SK-N-SH (cell line): ENCODE data around the gene SLC8B1. TPM values are rescaled to one million over a fixed set of nuclear protein-coding genes. Genes with fewer than 3 reads are reported as not detected.

Experiments used
- CTCF ChIA-PET: fragments of 300-600, 350-600 bp; formaldehyde crosslinking; extraction: SDS; loops from one replicate; lab custom pipeline; 2021; lab: Yijun Ruan, JAX
- POLR2A ChIA-PET: fragments of 350-600 bp; sonication (Branson Sonifier 250); formaldehyde crosslinking; extraction: SDS; loops from one replicate; lab custom pipeline; 2020; ENCODE audit warnings: antibody characterized with exemption, inconsistent platforms; lab: Yijun Ruan, JAX
- DNase-seq: peaks from one replicate; pipeline ENCODE4 v3.0.0; 2012
- H2AFZ ChIP-seq: fragments of 200-600 bp; sonication (generic); 2 replicates; pipeline ENCODE4 v1.8.1; 2016; ENCODE audit warnings: antibody characterized with exemption, mild to moderate bottlenecking, low read depth
- H3F3A ChIP-seq: fragments of 200-600 bp; sonication (generic); replicated peaks from 2 replicates; pipeline ENCODE3; 2016; ENCODE audit warnings: antibody characterized with exemption, mild to moderate bottlenecking; ENCODE audit not compliant: insufficient read depth
- H3K27ac ChIP-seq, 2 experiments: fragments of 200-500 bp in 1 of 2; fragments of 200-600 bp in 1 of 2; sonication (Bioruptor generic) in 1 of 2; sonication (generic), shearing (Covaris generic) in 1 of 2; 2 replicates each; pipeline versions ENCODE4 v1.5.1 to v1.6.1; 2014 to 2016; ENCODE audit warnings: low read depth in 2 of 2, inconsistent platforms in 1 of 2, low read length in 1 of 2, mild to moderate bottlenecking in 1 of 2, mixed read lengths in 1 of 2
- H3K27me3 ChIP-seq: fragments of 200-600 bp; sonication (generic), shearing (Covaris generic); 2 replicates; pipeline ENCODE4 v1.6.1; 2016; ENCODE audit warnings: mixed run types; ENCODE audit not compliant: insufficient read depth
- H3K36me3 ChIP-seq, 2 experiments: fragments of 200-500 bp in 1 of 2; fragments of 200-600 bp in 1 of 2; sonication (Bioruptor generic) in 1 of 2; sonication (generic) in 1 of 2; replicated peaks in 1 of 2; 2 replicates each; pipeline versions ENCODE3 to v1.5.1; 2014 to 2016; ENCODE audit warnings: low read length in 1 of 2, mild to moderate bottlenecking in 1 of 2; ENCODE audit not compliant: insufficient read depth in 2 of 2, control insufficient read depth in 1 of 2
- H3K4me1 ChIP-seq, 2 experiments: fragments of 200-500 bp in 1 of 2; fragments of 200-600 bp in 1 of 2; sonication (Bioruptor generic) in 1 of 2; sonication (generic), shearing (Covaris generic) in 1 of 2; 2 replicates each; pipeline versions ENCODE4 v1.5.1 to v1.6.1; 2014 to 2016; ENCODE audit warnings: low read depth in 1 of 2, low read length in 1 of 2, mixed run types in 1 of 2; ENCODE audit not compliant: insufficient read depth in 2 of 2, control insufficient read depth in 1 of 2
- H3K4me2 ChIP-seq: fragments of 200-600 bp; sonication (generic), shearing (Covaris generic); 2 replicates; pipeline ENCODE4 v1.6.1; 2017; ENCODE audit warnings: mixed run types
- H3K4me3 ChIP-seq, 2 experiments: fragments of 200-500 bp in 1 of 2; fragments of 200-600 bp in 1 of 2; sonication (Bioruptor generic) in 1 of 2; sonication (generic), shearing (Covaris generic) in 1 of 2; 2 replicates each; pipeline versions ENCODE4 v1.5.1 to v1.8.1; 2014 to 2016; ENCODE audit warnings: low read depth in 2 of 2, inconsistent platforms in 1 of 2, low read length in 1 of 2, mild to moderate bottlenecking in 1 of 2, mixed read lengths in 1 of 2, moderate library complexity in 1 of 2
- H3K79me2 ChIP-seq: fragments of 200-600 bp; sonication (generic); 2 replicates; pipeline ENCODE4 v1.8.1; 2017; ENCODE audit warnings: mild to moderate bottlenecking; ENCODE audit not compliant: insufficient read depth
- H3K9ac ChIP-seq: fragments of 200-600 bp; sonication (generic); 2 replicates; pipeline ENCODE4 v1.6.1; 2017; ENCODE audit warnings: mixed run types
- H3K9me2 ChIP-seq: fragments of 200-600 bp; sonication (generic); 2 replicates; pipeline ENCODE4 v1.6.1; 2017; ENCODE audit warnings: mixed run types
- H3K9me3 ChIP-seq: fragments of 200-600 bp; sonication (generic); 2 replicates; pipeline ENCODE4 v1.6.1; 2017; ENCODE audit warnings: mixed run types, mild to moderate bottlenecking, moderate library complexity
- H4K20me1 ChIP-seq: fragments of 200-600 bp; sonication (generic); 2 replicates; pipeline ENCODE4 v1.6.1; 2017; ENCODE audit warnings: mild to moderate bottlenecking, mixed run types; ENCODE audit not compliant: insufficient read depth
- CHD2 ChIP-seq: fragments of 150-350 bp; IDR thresholded peaks from 2 replicates; pipeline ENCODE4 v1.6.1; 2018; ENCODE audit warnings: low read length; ENCODE audit not compliant: partially characterized antibody
- EP300 ChIP-seq, 2 experiments: IDR thresholded peaks; 2 replicates each; pipeline versions ENCODE4 v1.4.0 to v1.6.1; 2012; ENCODE audit warnings: borderline replicate concordance in 1 of 2, low read depth in 1 of 2, low read length in 1 of 2
- EZH2phosphoT487 ChIP-seq: fragments of 200-600 bp; sonication (generic); IDR thresholded peaks from 2 replicates; pipeline ENCODE4 v1.6.1; 2017; ENCODE audit warnings: low read depth, mixed run types, mild to moderate bottlenecking, antibody characterized with exemption, moderate library complexity, borderline replicate concordance
- FOXJ3 ChIP-seq: sonication (generic); formaldehyde crosslinking; IDR thresholded peaks from 2 replicates; pipeline ENCODE4 v1.5.1; 2020; ENCODE audit warnings: mild to moderate bottlenecking, missing genetic modification reagents
- FOXM1 ChIP-seq: IDR thresholded peaks from 2 replicates; pipeline ENCODE4 v1.4.0; 2012; ENCODE audit warnings: low read depth, mild to moderate bottlenecking
- GABPA ChIP-seq: IDR thresholded peaks from 2 replicates; pipeline ENCODE4 v1.4.0; 2012; ENCODE audit warnings: low read depth, mild to moderate bottlenecking
- GATA2 ChIP-seq: sonication (generic); formaldehyde crosslinking; IDR thresholded peaks from 2 replicates; pipeline ENCODE4 v1.5.0; 2020; ENCODE audit warnings: mild to moderate bottlenecking, missing genetic modification reagents
- JUND ChIP-seq: IDR thresholded peaks from 2 replicates; pipeline ENCODE4 v1.4.0; 2012
- MEF2A ChIP-seq: IDR thresholded peaks from 2 replicates; pipeline ENCODE4 v1.4.0; 2012; ENCODE audit warnings: low read depth, borderline replicate concordance
- NFIC ChIP-seq: IDR thresholded peaks from 2 replicates; pipeline ENCODE4 v1.4.0; 2012; ENCODE audit warnings: borderline replicate concordance
- NRF1 ChIP-seq: IDR thresholded peaks from 2 replicates; pipeline ENCODE4 v1.6.1; 2012; ENCODE audit warnings: low read depth, mild to moderate bottlenecking, low read length
- PBX3 ChIP-seq: IDR thresholded peaks from 2 replicates; pipeline ENCODE4; 2012
- POLR2AphosphoS5 ChIP-seq: IDR thresholded peaks from 2 replicates; pipeline ENCODE4 v1.6.1; 2012; ENCODE audit warnings: low read depth, low read length
- RCOR1 ChIP-seq: fragments of 150-350 bp; IDR thresholded peaks from 2 replicates; pipeline ENCODE4 v1.6.1; 2017; ENCODE audit warnings: antibody characterized with exemption, low read length
- RFX5 ChIP-seq: IDR thresholded peaks from 2 replicates; pipeline ENCODE4 v1.6.1; 2012; ENCODE audit warnings: mild to moderate bottlenecking, improper control_type of control experiment, low read length
- RXRA ChIP-seq: IDR thresholded peaks from 2 replicates; pipeline ENCODE4 v1.4.0; 2012; ENCODE audit warnings: low read depth, mild to moderate bottlenecking, borderline replicate concordance
- SMC3 ChIP-seq: IDR thresholded peaks from 2 replicates; pipeline ENCODE4 v1.6.1; 2012; ENCODE audit warnings: low read depth, low read length, improper control_type of control experiment
- TAF1 ChIP-seq: IDR thresholded peaks from 2 replicates; pipeline ENCODE4 v1.6.1; 2012; ENCODE audit warnings: low read depth, mild to moderate bottlenecking, low read length, moderate library complexity, borderline replicate concordance
- TCF12 ChIP-seq: IDR thresholded peaks from 2 replicates; pipeline ENCODE4 v1.4.0; 2012
- WGBS: methylation state at CpG from one replicate; pipeline ENCODE4 v1.1.6; 2017; ENCODE audit warnings: low lambda C conversion rate; 5-methylcytosine and 5-hydroxymethylcytosine counted together
- polyA plus RNA-seq, 3 experiments: library from polyadenylated mRNA; depleted of rRNA; stranded (reverse); fragments of >200 nt; gene quantifications; 2 replicates each; pipeline ENCODE4 v1.2.3, GENCODE V29; 2012
- TF ChIP-seq, protein P1 (sequence below): fragments of 150-350 bp; IDR thresholded peaks from 2 replicates; pipeline ENCODE4 v1.6.1; 2017; ENCODE audit warnings: antibody characterized with exemption, low read length, low read depth, borderline replicate concordance
- TF ChIP-seq, protein P2 (sequence below): fragments of 200-600 bp; sonication (generic); IDR thresholded peaks from 2 replicates; pipeline ENCODE4 v1.6.1; 2017; ENCODE audit warnings: antibody characterized with exemption, mild to moderate bottlenecking, moderate library complexity

The SLC8B1 gene
- polyA plus RNA-seq, 1 of the 3 experiments (the other 2 are of a cell fraction) = 12.0 TPM

- POLR2A ChIA-PET = no interaction called here
- H4K20me1 ChIP-seq = no peaks in the 10 kb centered on the region
- TF ChIP-seq JUND (no peak), MEF2A (no peak), CHD2 (no peak), EP300 (IDR thresholded peaks at IDR 0.05; ENCODE audit: borderline replicate concordance in 1 of 2, low read depth in 1 of 2, low read length in 1 of 2) (no peak), NFIC (no peak), FOXM1 (no peak), GABPA (no peak), TCF12 (no peak), POLR2AphosphoS5 (no peak), SMC3 (no peak), FOXJ3 (no peak), GATA2 (no peak)
- TF ChIP-seq, protein P1, sequence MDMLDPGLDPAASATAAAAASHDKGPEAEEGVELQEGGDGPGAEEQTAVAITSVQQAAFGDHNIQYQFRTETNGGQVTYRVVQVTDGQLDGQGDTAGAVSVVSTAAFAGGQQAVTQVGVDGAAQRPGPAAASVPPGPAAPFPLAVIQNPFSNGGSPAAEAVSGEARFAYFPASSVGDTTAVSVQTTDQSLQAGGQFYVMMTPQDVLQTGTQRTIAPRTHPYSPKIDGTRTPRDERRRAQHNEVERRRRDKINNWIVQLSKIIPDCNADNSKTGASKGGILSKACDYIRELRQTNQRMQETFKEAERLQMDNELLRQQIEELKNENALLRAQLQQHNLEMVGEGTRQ = no peak
- TF ChIP-seq, protein P2, sequence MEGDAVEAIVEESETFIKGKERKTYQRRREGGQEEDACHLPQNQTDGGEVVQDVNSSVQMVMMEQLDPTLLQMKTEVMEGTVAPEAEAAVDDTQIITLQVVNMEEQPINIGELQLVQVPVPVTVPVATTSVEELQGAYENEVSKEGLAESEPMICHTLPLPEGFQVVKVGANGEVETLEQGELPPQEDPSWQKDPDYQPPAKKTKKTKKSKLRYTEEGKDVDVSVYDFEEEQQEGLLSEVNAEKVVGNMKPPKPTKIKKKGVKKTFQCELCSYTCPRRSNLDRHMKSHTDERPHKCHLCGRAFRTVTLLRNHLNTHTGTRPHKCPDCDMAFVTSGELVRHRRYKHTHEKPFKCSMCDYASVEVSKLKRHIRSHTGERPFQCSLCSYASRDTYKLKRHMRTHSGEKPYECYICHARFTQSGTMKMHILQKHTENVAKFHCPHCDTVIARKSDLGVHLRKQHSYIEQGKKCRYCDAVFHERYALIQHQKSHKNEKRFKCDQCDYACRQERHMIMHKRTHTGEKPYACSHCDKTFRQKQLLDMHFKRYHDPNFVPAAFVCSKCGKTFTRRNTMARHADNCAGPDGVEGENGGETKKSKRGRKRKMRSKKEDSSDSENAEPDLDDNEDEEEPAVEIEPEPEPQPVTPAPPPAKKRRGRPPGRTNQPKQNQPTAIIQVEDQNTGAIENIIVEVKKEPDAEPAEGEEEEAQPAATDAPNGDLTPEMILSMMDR = no peak
These were observed 66.8 kb downstream of the SLC8B1 start for GRCh38 chr12:113268136-113268535.

DNA sequence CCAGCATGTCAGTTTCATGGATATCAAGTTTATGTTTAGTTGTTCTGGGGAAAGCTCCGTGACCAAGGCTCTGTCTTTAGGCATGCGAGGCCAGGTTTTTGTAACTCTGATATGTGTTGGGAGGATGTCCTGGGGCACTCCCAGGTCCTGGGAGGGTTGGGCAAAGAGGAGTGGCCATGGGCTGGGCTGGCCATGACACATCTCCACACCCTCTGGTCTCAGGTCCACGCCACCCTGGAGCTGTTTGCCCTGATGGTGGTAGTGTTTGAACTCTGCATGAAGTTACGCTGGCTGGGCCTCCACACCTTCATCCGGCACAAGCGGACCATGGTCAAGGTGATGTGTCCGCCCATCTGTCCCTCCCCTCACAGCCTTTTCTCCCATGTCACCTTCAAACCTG is 67.3 kb downstream of the SLC8B1 start:
- peaks cover 5 to 16% of the 10 kb centered on the region in 2 experiments; a peak in 3 of 4 replicates for H3K4me1 ChIP-seq
- DNase-seq = no peak
- H3K9ac ChIP-seq = no peak overlapping the region
- no peak overlapping the region for H3K4me2 ChIP-seq
- TF ChIP-seq, protein P2 = no peak
- TF ChIP-seq TAF1 (no peak), NFIC (no peak), RXRA (no peak), NRF1 (no peak), PBX3 (no peak), RCOR1 (no peak), RFX5 (no peak), EZH2phosphoT487 (no peak), EP300 (IDR thresholded peaks at IDR 0.05; ENCODE audit: borderline replicate concordance in 1 of 2, low read depth in 1 of 2, low read length in 1 of 2) (no peak), POLR2AphosphoS5 (no peak)
- TF ChIP-seq, protein P1 = no peak
- CTCF ChIA-PET = no interaction called here
- no peaks in the 10 kb centered on the region for H3K27me3 ChIP-seq
- H2AFZ ChIP-seq = no peak overlapping the region
- no peak overlapping the region for H3K4me3 ChIP-seq
- H3F3A ChIP-seq = no peaks in the 10 kb centered on the region
- no peak overlapping the region for H3K27ac ChIP-seq
- H4K20me1 ChIP-seq = no peaks in the 10 kb centered on the region
- no peaks in the 10 kb centered on the region for H3K9me3 ChIP-seq
- POLR2A ChIA-PET = no interaction called here
- H3K36me3 ChIP-seq = peaks cover 0 to 3% of the 10 kb centered on the region in 2 experiments
- H3K79me2 ChIP-seq = no peaks in the 10 kb centered on the region
- 93% methylated on average over 7 of the region's 7 CpGs for WGBS
- H3K9me2 ChIP-seq = no peaks in the 10 kb centered on the region

More at GRCh38 chr12:113268136-113268535, 66.8 kb downstream of the SLC8B1 start:
- Histone ChIP-seq H3K36me3 (peaks cover 0 to 3% of the 10 kb centered on the region in 2 experiments), H3K9me3 (no peaks in the 10 kb centered on the region), H3K9ac (no peak overlapping the region), H3K4me2 (no peak overlapping the region), H3K27me3 (no peaks in the 10 kb centered on the region), H3K9me2 (no peaks in the 10 kb centered on the region), H3K4me3 (no peak overlapping the region), H3K27ac (no peak overlapping the region), H3K79me2 (no peaks in the 10 kb centered on the region), H3K4me1 (peaks cover 5 to 19% of the 10 kb centered on the region in 2 experiments; a peak in 3 of 4 replicates), H3F3A (no peaks in the 10 kb centered on the region), H2AFZ (no peak overlapping the region)
- no peak for DNase-seq
- CTCF ChIA-PET = no interaction called here
- 98% methylated on average over 12 of the region's 12 CpGs for WGBS
